ENCODE measurements around the gene ZNF138.

GRCh38 chr7:64863969-64864368, 69.7 kb downstream of the ZNF138 start:
- TF ChIP-seq CTCF (IDR thresholded peaks at IDR 0.05; ENCODE audit: poor library complexity, severe bottlenecking) = no peak
- TF ChIP-seq MXI1 (conservative IDR thresholded peaks at IDR 0.05; ENCODE audit: poor library complexity, severe bottlenecking) = no peak
- no peak for TF ChIP-seq POLR2AphosphoS5 (IDR thresholded peaks at IDR 0.05)
- no peak for TF ChIP-seq TAF1 (IDR thresholded peaks at IDR 0.05; ENCODE audit: low read depth)
- no peak for TF ChIP-seq EP300 (conservative IDR thresholded peaks at IDR 0.05; ENCODE audit: poor library complexity, severe bottlenecking)
- no peak for TF ChIP-seq SMC3 (conservative IDR thresholded peaks at IDR 0.05; ENCODE audit: poor library complexity)

Measured in neural cell (in vitro differentiated cells).